Liver (tissue), 3 donors: ENCODE results near the gene DISC1.

Experiments
- GABPA ChIP-seq, 2 donors: IDR thresholded peaks in 1 of 2; conservative IDR thresholded peaks in 1 of 2; 2 replicates each; pipeline ENCODE4 v1.6.1; 2016; ENCODE audit warnings: antibody characterized with exemption in 2 of 2, mild to moderate bottlenecking in 1 of 2, moderate library complexity in 1 of 2
- HNF4G ChIP-seq: IDR thresholded peaks from 2 replicates; pipeline ENCODE4 v1.6.1; 2016; ENCODE audit warnings: antibody characterized with exemption
- JUND ChIP-seq, 2 donors: IDR thresholded peaks; 2 replicates each; pipeline ENCODE4 v1.6.1; 2016; ENCODE audit warnings: antibody characterized with exemption in 2 of 2
- RAD21 ChIP-seq, 2 donors: IDR thresholded peaks; 2 replicates each; pipeline ENCODE4 v1.6.1; 2016; ENCODE audit warnings: antibody characterized with exemption in 2 of 2, mild to moderate bottlenecking in 2 of 2
- SP1 ChIP-seq: IDR thresholded peaks from 2 replicates; pipeline ENCODE4 v1.6.1; 2018; ENCODE audit warnings: antibody characterized with exemption, mild to moderate bottlenecking
- TF ChIP-seq, protein P1 (sequence below): fragments of 150-350 bp; IDR thresholded peaks from 2 replicates; pipeline ENCODE4 v1.5.1; 2017; ENCODE audit warnings: improper control_type of control experiment, low read depth, low read length; ENCODE audit not compliant: missing input control
- TF ChIP-seq, protein P2 (sequence below): IDR thresholded peaks from 2 replicates; pipeline ENCODE4 v1.6.1; 2016; ENCODE audit warnings: antibody characterized with exemption
- TF ChIP-seq, protein P3 (sequence below): IDR thresholded peaks from 2 replicates; pipeline ENCODE4 v1.6.1; 2016; ENCODE audit warnings: antibody characterized with exemption, mild to moderate bottlenecking
- TF ChIP-seq, protein P4 (sequence below): IDR thresholded peaks from 2 replicates; pipeline ENCODE4 v1.6.1; 2016; ENCODE audit warnings: antibody characterized with exemption
- TF ChIP-seq, protein P5 (sequence below): IDR thresholded peaks from 2 replicates; pipeline ENCODE4 v1.6.1; 2016; ENCODE audit warnings: antibody characterized with exemption
- donor health status: healthy.
- donor health status: healthy.

DNA sequence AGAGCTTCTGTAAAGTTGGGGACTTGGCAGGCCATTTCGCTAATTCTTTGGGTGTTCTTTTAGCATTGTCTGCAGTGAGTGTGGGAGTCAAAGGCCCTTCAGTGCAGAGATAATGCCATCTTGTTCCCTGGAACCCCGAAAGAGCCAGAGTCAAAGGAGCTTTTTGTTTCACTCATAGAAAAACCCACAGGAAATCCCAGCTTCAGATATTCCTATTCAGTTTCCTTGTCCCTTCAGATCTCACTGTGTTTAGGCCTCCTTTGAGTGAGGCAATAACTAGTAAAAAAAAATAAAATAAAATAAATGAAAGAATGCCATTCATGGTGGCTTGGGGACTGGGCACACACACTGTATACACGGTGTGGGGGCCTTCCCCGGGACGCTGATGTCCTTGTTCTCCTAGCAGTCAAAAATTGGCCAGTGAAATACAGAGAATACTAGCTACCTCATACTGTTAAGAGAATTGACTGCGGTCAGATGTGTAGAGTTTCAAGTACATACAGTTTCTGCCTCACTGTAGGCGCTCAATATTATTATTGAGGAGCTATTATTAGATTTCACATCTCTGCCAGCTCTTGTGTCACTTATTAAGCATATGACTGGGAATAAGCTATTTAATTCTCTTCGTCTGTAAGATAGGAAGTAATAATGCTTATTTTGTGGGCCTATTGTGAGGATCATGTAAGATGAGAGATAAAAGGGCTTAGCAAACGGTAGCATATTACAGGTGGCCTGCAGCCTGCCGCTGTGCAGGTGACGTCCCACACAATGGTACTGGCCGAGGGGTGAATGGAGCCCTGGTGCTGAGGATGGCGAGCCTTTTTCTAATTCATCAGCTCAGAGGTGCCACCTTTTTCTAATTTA, 16.7 kb downstream of the DISC1 start:
- TF ChIP-seq, protein P1, sequence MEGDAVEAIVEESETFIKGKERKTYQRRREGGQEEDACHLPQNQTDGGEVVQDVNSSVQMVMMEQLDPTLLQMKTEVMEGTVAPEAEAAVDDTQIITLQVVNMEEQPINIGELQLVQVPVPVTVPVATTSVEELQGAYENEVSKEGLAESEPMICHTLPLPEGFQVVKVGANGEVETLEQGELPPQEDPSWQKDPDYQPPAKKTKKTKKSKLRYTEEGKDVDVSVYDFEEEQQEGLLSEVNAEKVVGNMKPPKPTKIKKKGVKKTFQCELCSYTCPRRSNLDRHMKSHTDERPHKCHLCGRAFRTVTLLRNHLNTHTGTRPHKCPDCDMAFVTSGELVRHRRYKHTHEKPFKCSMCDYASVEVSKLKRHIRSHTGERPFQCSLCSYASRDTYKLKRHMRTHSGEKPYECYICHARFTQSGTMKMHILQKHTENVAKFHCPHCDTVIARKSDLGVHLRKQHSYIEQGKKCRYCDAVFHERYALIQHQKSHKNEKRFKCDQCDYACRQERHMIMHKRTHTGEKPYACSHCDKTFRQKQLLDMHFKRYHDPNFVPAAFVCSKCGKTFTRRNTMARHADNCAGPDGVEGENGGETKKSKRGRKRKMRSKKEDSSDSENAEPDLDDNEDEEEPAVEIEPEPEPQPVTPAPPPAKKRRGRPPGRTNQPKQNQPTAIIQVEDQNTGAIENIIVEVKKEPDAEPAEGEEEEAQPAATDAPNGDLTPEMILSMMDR = no peak
- TF ChIP-seq JUND (IDR thresholded peaks at IDR 0.05) (no peak), RAD21 (IDR thresholded peaks at IDR 0.05) (no peak), SP1 (no peak), GABPA (IDR thresholded peaks at IDR 0.05 in 1 of 2, conservative IDR thresholded peaks at IDR 0.05 in 1 of 2) (no peak), HNF4G (no peak)
- TF ChIP-seq, protein P2, sequence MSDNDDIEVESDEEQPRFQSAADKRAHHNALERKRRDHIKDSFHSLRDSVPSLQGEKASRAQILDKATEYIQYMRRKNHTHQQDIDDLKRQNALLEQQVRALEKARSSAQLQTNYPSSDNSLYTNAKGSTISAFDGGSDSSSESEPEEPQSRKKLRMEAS = no peak
- TF ChIP-seq, protein P3, sequence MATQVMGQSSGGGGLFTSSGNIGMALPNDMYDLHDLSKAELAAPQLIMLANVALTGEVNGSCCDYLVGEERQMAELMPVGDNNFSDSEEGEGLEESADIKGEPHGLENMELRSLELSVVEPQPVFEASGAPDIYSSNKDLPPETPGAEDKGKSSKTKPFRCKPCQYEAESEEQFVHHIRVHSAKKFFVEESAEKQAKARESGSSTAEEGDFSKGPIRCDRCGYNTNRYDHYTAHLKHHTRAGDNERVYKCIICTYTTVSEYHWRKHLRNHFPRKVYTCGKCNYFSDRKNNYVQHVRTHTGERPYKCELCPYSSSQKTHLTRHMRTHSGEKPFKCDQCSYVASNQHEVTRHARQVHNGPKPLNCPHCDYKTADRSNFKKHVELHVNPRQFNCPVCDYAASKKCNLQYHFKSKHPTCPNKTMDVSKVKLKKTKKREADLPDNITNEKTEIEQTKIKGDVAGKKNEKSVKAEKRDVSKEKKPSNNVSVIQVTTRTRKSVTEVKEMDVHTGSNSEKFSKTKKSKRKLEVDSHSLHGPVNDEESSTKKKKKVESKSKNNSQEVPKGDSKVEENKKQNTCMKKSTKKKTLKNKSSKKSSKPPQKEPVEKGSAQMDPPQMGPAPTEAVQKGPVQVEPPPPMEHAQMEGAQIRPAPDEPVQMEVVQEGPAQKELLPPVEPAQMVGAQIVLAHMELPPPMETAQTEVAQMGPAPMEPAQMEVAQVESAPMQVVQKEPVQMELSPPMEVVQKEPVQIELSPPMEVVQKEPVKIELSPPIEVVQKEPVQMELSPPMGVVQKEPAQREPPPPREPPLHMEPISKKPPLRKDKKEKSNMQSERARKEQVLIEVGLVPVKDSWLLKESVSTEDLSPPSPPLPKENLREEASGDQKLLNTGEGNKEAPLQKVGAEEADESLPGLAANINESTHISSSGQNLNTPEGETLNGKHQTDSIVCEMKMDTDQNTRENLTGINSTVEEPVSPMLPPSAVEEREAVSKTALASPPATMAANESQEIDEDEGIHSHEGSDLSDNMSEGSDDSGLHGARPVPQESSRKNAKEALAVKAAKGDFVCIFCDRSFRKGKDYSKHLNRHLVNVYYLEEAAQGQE = no peak
- TF ChIP-seq, protein P4, sequence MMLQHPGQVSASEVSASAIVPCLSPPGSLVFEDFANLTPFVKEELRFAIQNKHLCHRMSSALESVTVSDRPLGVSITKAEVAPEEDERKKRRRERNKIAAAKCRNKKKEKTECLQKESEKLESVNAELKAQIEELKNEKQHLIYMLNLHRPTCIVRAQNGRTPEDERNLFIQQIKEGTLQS = no peak
- TF ChIP-seq, protein P5, sequence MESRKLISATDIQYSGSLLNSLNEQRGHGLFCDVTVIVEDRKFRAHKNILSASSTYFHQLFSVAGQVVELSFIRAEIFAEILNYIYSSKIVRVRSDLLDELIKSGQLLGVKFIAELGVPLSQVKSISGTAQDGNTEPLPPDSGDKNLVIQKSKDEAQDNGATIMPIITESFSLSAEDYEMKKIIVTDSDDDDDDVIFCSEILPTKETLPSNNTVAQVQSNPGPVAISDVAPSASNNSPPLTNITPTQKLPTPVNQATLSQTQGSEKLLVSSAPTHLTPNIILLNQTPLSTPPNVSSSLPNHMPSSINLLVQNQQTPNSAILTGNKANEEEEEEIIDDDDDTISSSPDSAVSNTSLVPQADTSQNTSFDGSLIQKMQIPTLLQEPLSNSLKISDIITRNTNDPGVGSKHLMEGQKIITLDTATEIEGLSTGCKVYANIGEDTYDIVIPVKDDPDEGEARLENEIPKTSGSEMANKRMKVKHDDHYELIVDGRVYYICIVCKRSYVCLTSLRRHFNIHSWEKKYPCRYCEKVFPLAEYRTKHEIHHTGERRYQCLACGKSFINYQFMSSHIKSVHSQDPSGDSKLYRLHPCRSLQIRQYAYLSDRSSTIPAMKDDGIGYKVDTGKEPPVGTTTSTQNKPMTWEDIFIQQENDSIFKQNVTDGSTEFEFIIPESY = no peak
